ENCODE data around the gene TMEM147. TPM values are rescaled to one million over a fixed set of nuclear protein-coding genes. Genes with fewer than 3 reads are reported as not detected.

The TMEM147 gene
- total and polyA plus RNA-seq, 2 of the 13 experiments (the other 11 are each of a cell fraction or from before 2014, with no cell fraction given) = 141 to 176 TPM

DNA sequence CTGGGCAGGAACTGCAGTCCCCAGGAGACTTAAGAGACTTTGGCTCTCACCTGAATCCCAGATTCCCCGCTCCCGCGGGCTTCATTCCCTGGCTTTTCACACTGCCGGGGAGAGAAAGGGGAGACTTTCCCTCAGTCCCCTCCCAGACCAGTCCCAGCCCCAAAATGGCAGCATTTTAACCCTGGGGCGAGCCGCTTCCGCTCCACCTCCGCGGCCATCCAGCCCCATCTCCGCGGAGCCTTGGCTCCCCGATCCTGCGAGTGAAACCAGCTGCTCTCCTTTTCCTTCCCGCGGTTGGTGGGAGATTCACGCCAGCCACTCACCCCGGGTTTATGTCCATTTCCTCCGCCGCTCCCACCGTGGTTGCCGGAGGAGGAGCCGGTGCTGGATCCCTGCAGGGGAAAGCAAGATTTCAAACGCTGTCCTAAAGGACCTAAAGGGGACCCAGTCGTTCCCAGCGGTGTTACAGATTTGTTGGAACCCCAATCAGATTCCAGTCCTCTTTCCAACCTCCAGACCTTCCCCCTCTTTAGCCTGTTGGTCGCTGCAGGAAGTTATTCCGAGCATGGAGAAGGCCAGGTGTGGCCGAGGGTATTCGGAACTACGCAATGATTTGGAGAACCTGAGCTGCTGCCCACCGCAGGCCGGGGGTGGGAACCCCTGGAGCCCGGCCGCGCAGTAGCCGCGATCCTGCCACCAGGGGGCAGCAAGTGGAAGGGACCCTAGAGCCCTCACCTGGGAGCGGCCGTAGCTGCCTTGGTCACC lies 35.4 kb upstream of the TMEM147 start (continued):
- TF ChIP-seq CEBPB (IDR thresholded peaks at IDR 0.05; ENCODE audit: borderline replicate concordance, low read depth, low read length) (no peak), SALL1 (CRISPR knock-in tag; IDR thresholded peaks at IDR 0.05) (peak; percentile 72), SIX4 (CRISPR knock-in tag; IDR thresholded peaks at IDR 0.05) (no peak), ZKSCAN1 (IDR thresholded peaks at IDR 0.05; ENCODE audit: low read length) (no peak)
- TF ChIP-seq, protein P1, sequence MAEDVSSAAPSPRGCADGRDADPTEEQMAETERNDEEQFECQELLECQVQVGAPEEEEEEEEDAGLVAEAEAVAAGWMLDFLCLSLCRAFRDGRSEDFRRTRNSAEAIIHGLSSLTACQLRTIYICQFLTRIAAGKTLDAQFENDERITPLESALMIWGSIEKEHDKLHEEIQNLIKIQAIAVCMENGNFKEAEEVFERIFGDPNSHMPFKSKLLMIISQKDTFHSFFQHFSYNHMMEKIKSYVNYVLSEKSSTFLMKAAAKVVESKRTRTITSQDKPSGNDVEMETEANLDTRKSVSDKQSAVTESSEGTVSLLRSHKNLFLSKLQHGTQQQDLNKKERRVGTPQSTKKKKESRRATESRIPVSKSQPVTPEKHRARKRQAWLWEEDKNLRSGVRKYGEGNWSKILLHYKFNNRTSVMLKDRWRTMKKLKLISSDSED (CRISPR knock-in tag; IDR thresholded peaks at IDR 0.05) = no peak
- TF ChIP-seq, protein P2, sequence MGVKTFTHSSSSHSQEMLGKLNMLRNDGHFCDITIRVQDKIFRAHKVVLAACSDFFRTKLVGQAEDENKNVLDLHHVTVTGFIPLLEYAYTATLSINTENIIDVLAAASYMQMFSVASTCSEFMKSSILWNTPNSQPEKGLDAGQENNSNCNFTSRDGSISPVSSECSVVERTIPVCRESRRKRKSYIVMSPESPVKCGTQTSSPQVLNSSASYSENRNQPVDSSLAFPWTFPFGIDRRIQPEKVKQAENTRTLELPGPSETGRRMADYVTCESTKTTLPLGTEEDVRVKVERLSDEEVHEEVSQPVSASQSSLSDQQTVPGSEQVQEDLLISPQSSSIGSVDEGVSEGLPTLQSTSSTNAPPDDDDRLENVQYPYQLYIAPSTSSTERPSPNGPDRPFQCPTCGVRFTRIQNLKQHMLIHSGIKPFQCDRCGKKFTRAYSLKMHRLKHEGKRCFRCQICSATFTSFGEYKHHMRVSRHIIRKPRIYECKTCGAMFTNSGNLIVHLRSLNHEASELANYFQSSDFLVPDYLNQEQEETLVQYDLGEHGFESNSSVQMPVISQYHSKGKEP (CRISPR knock-in tag; IDR thresholded peaks at IDR 0.05) = no peak
- TF ChIP-seq, protein P3, sequence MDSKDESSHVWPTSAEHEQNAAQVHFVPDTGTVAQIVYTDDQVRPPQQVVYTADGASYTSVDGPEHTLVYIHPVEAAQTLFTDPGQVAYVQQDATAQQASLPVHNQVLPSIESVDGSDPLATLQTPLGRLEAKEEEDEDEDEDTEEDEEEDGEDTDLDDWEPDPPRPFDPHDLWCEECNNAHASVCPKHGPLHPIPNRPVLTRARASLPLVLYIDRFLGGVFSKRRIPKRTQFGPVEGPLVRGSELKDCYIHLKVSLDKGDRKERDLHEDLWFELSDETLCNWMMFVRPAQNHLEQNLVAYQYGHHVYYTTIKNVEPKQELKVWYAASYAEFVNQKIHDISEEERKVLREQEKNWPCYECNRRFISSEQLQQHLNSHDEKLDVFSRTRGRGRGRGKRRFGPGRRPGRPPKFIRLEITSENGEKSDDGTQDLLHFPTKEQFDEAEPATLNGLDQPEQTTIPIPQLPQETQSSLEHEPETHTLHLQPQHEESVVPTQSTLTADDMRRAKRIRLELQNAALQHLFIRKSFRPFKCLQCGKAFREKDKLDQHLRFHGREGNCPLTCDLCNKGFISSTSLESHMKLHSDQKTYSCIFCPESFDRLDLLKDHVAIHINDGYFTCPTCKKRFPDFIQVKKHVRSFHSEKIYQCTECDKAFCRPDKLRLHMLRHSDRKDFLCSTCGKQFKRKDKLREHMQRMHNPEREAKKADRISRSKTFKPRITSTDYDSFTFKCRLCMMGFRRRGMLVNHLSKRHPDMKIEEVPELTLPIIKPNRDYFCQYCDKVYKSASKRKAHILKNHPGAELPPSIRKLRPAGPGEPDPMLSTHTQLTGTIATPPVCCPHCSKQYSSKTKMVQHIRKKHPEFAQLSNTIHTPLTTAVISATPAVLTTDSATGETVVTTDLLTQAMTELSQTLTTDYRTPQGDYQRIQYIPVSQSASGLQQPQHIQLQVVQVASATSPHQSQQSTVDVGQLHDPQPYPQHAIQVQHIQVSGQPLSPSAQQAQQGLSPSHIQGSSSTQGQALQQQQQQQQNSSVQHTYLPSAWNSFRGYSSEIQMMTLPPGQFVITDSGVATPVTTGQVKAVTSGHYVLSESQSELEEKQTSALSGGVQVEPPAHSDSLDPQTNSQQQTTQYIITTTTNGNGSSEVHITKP (CRISPR knock-in tag; IDR thresholded peaks at IDR 0.05; ENCODE audit: low read depth) = peak; percentile 67; the same call in 1 of the 2 replicates
- TF ChIP-seq, protein P4, sequence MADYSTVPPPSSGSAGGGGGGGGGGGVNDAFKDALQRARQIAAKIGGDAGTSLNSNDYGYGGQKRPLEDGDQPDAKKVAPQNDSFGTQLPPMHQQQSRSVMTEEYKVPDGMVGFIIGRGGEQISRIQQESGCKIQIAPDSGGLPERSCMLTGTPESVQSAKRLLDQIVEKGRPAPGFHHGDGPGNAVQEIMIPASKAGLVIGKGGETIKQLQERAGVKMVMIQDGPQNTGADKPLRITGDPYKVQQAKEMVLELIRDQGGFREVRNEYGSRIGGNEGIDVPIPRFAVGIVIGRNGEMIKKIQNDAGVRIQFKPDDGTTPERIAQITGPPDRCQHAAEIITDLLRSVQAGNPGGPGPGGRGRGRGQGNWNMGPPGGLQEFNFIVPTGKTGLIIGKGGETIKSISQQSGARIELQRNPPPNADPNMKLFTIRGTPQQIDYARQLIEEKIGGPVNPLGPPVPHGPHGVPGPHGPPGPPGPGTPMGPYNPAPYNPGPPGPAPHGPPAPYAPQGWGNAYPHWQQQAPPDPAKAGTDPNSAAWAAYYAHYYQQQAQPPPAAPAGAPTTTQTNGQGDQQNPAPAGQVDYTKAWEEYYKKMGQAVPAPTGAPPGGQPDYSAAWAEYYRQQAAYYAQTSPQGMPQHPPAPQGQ (CRISPR knock-in tag; IDR thresholded peaks at IDR 0.05; ENCODE audit: borderline replicate concordance) = 0 out of 2 replicates have a peak, but pooled peaks have one; percentile 51
- TF ChIP-seq, protein P5, sequence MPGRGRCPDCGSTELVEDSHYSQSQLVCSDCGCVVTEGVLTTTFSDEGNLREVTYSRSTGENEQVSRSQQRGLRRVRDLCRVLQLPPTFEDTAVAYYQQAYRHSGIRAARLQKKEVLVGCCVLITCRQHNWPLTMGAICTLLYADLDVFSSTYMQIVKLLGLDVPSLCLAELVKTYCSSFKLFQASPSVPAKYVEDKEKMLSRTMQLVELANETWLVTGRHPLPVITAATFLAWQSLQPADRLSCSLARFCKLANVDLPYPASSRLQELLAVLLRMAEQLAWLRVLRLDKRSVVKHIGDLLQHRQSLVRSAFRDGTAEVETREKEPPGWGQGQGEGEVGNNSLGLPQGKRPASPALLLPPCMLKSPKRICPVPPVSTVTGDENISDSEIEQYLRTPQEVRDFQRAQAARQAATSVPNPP (CRISPR knock-in tag; IDR thresholded peaks at IDR 0.05) = no peak
- TF ChIP-seq, protein P6, sequence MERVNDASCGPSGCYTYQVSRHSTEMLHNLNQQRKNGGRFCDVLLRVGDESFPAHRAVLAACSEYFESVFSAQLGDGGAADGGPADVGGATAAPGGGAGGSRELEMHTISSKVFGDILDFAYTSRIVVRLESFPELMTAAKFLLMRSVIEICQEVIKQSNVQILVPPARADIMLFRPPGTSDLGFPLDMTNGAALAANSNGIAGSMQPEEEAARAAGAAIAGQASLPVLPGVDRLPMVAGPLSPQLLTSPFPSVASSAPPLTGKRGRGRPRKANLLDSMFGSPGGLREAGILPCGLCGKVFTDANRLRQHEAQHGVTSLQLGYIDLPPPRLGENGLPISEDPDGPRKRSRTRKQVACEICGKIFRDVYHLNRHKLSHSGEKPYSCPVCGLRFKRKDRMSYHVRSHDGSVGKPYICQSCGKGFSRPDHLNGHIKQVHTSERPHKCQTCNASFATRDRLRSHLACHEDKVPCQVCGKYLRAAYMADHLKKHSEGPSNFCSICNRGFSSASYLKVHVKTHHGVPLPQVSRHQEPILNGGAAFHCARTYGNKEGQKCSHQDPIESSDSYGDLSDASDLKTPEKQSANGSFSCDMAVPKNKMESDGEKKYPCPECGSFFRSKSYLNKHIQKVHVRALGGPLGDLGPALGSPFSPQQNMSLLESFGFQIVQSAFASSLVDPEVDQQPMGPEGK (CRISPR knock-in tag; IDR thresholded peaks at IDR 0.05) = peak; percentile 79
- TF ChIP-seq, protein P7, sequence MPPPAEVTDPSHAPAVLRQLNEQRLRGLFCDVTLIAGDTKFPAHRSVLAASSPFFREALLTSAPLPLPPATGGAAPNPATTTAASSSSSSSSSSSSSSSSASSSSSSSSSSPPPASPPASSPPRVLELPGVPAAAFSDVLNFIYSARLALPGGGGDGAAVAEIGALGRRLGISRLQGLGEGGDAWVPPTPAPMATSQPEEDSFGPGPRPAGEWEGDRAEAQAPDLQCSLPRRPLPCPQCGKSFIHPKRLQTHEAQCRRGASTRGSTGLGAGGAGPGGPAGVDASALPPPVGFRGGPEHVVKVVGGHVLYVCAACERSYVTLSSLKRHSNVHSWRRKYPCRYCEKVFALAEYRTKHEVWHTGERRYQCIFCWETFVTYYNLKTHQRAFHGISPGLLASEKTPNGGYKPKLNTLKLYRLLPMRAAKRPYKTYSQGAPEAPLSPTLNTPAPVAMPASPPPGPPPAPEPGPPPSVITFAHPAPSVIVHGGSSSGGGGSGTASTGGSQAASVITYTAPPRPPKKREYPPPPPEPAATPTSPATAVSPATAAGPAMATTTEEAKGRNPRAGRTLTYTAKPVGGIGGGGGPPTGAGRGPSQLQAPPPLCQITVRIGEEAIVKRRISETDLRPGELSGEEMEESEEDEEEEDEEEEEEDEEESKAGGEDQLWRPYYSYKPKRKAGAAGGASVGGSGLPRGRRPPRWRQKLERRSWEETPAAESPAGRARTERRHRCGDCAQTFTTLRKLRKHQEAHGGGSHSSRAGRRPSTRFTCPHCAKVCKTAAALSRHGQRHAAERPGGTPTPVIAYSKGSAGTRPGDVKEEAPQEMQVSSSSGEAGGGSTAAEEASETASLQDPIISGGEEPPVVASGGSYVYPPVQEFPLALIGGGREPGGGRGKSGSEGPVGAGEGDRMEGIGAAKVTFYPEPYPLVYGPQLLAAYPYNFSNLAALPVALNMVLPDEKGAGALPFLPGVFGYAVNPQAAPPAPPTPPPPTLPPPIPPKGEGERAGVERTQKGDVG (CRISPR knock-in tag; IDR thresholded peaks at IDR 0.05; ENCODE audit: borderline replicate concordance) = 0 out of 2 replicates have a peak, but pooled peaks have one; percentile 24

Measured in HepG2 (cell line).